ENCODE measurements around the gene KATNA1.

Gene KATNA1

GRCh38 chr6:149608381-149608982 is 40.0 kb downstream of the KATNA1 start:
- no peak for DNase-seq (ENCODE audit: low read depth)

GRCh38 chr6:149600508-149600907 is 48.0 kb downstream of the KATNA1 start:
- no peak for DNase-seq (ENCODE audit: low read depth)

- no peak for DNase-seq (ENCODE audit: low read depth)
These were observed 55.1 kb downstream of the KATNA1 start for GRCh38 chr6:149593408-149593807.

- DNase-seq (ENCODE audit: low read depth), result no peak
These were observed 55.5 kb downstream of the KATNA1 start for GRCh38 chr6:149592983-149593382.

- DNase-seq (ENCODE audit: low read depth), result no peak
These were observed 62.4 kb downstream of the KATNA1 start for GRCh38 chr6:149586149-149586548.

GRCh38 chr6:149581349-149581748 is 67.2 kb downstream of the KATNA1 start:
- DNase-seq (ENCODE audit: low read depth), result no peak

GRCh38 chr6:149580880-149581279 is 67.6 kb downstream of the KATNA1 start:
- DNase-seq (ENCODE audit: low read depth), result no peak

GRCh38 chr6:149567945-149568585 is 80.4 kb downstream of the KATNA1 start:
- no peak for DNase-seq (ENCODE audit: low read depth)

- DNase-seq (ENCODE audit: low read depth), result no peak
These were observed 81.3 kb downstream of the KATNA1 start for GRCh38 chr6:149567194-149567586.

GRCh38 chr6:149566410-149567193 is 81.9 kb downstream of the KATNA1 start:
- DNase-seq (ENCODE audit: low read depth), result peak; percentile 27

GRCh38 chr6:149565527-149566409 is 82.7 kb downstream of the KATNA1 start, which contains the start of gene GINM1:
GINM1 (plus strand) TSS chr6:149566375; CDS start chr6:149566415, 40 bp downstream.
- peak; percentile 93 for DNase-seq (ENCODE audit: low read depth)

GRCh38 chr6:149563928-149564325 is 84.6 kb downstream of the KATNA1 start:
- no peak for DNase-seq (ENCODE audit: low read depth)

- no peak for DNase-seq (ENCODE audit: low read depth)
These were observed 85.1 kb downstream of the KATNA1 start for GRCh38 chr6:149563203-149563927.

GRCh38 chr6:149560736-149561135 is 87.8 kb downstream of the KATNA1 start:
- DNase-seq (ENCODE audit: low read depth), result no peak

- DNase-seq (ENCODE audit: low read depth), result no peak
These were observed 89.1 kb downstream of the KATNA1 start for GRCh38 chr6:149559389-149559788.

- DNase-seq (ENCODE audit: low read depth), result no peak
These were observed 90.5 kb downstream of the KATNA1 start for GRCh38 chr6:149558029-149558428.

GRCh38 chr6:149551920-149552319 is 96.6 kb downstream of the KATNA1 start:
- DNase-seq (ENCODE audit: low read depth), result no peak

- DNase-seq (ENCODE audit: low read depth), result peak; percentile 95
These were observed 102.6 kb downstream of the KATNA1 start, which contains the start of gene PPIL4 for GRCh38 chr6:149545754-149546471. PPIL4 (minus strand) TSS chr6:149546043; CDS start chr6:149546005, 38 bp downstream.

GRCh38 chr6:149545258-149545753 is 103.2 kb downstream of the KATNA1 start:
- peak; percentile 70 for DNase-seq (ENCODE audit: low read depth)
